OCI-LY1 (cell line): ENCODE results near the gene CCDC85C.

Source experiments
- CTCF ChIP-seq: fragments of 200-600 bp; sonication (generic), shearing (Covaris generic); IDR thresholded peaks from 2 replicates; pipeline ENCODE4 v1.5.1; 2017; ENCODE audit warnings: mild to moderate bottlenecking, antibody characterized with exemption, low read length, moderate library complexity, mixed read lengths
- EZH2 ChIP-seq: fragments of 200-600 bp; sonication (generic), shearing (Covaris generic); IDR thresholded peaks from 2 replicates; pipeline ENCODE4 v1.8.0; 2017; ENCODE audit warnings: borderline replicate concordance, mixed run types, mild to moderate bottlenecking, antibody characterized with exemption, low read length, moderate library complexity, mixed read lengths

DNA sequence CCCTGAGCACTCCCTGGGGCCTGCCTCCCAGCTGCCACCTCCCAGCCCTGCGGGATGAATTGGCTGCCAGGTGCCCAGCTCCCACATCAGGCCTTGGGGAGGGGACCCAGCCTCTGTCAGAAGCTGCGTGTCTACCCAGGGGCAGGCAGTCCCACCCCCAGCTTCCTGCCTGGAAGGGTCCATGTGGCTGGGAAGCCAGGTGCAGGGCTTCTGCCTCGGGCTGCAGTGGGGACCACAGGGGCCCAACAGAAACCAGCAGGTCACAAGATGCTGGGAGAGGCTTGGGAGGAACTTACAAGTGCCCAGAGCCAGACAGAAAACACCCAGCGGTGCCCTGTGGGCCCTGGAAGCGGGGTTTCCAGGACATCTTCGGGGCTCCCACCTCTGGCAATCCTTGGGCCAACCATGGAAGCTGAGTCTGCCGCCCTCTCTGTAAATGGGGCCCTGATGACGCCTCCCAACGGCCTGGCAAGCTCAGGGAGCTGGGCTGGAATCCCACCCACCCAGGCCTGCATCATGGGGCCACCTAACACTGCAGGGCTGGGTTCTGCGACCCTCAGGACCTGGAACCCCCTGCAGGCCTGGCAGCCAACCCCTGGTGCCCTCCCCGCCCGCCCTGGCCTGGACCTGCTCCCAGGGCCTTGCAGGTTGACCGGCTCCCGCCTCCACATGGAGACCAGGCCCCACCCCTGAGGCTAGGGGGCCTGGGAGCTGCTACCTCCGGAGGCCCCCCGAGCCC lies 86.2 kb downstream of the CCDC85C start:
- TF ChIP-seq CTCF (no peak), EZH2 (no peak)
